GM12878 (cell line): ENCODE data around the gene CTNNA2. TPM values are rescaled to one million over a fixed set of nuclear protein-coding genes. Genes with fewer than 3 reads are reported as not detected.

Experiments
- ATAC-seq: fragments of 200-7000 bp; cut with Tn5 transposase; 3 replicates; pipeline ENCODE4 v1.9.1; 2020; ENCODE audit warnings: mild to moderate bottlenecking, moderate library complexity
- BruUV-seq: library from RNA; stranded (reverse); fragments of 400-500 nt; replicated peaks from 2 replicates; lab custom pipeline; 2021; lab: Mats Ljungman, UMichigan
- CTCF ChIA-PET: fragments of 300-600 bp; sonication (Branson Sonifier 250); formaldehyde crosslinking; extraction: SDS; loops from one replicate; lab custom pipeline; 2021; ENCODE audit warnings: inconsistent platforms; lab: Yijun Ruan, JAX
- POLR2A ChIA-PET: fragments of 350-600 bp; formaldehyde crosslinking; extraction: SDS; loops from one replicate; lab custom pipeline; 2021; ENCODE audit warnings: inconsistent platforms; lab: Charles Lee
- RAD21 ChIA-PET: fragments of 300-600 bp; sonication (Branson Sonifier 250); formaldehyde crosslinking; loops from one replicate; lab custom pipeline; 2023; ENCODE audit warnings: antibody characterized with exemption; ENCODE audit not compliant: unreplicated experiment; lab: Charles Lee
- SMC1A ChIA-PET: fragments of 300-600 bp; sonication (Branson Sonifier 250); formaldehyde crosslinking; loops from one replicate; lab custom pipeline; 2023; ENCODE audit not compliant: unreplicated experiment, uncharacterized antibody; lab: Charles Lee
- DNase-seq: peaks from one replicate; pipeline ENCODE4 v3.0.0-alpha.2; 2011; ENCODE audit warnings: low read depth, low spot score
- FAIRE-seq: peaks from 3 replicates; lab custom pipeline; 2011; peaks lifted over from hg19 to GRCh38; lab: Jason Lieb, UNC
- H2AFZ ChIP-seq: 2 replicates; pipeline ENCODE4 v1.6.0; 2011; ENCODE audit warnings: low read depth, low read length, control low read depth; ENCODE audit not compliant: control insufficient read depth
- H3K27ac ChIP-seq: 2 replicates; pipeline ENCODE4 v1.5.1; 2011; ENCODE audit warnings: control low read depth; ENCODE audit not compliant: control insufficient read depth, insufficient read depth
- H3K27me3 ChIP-seq, 2 experiments: replicated peaks in 1 of 2; 2 replicates each; pipeline versions ENCODE4 v1.6.0 to v1.6.1; 2011; ENCODE audit warnings: low read length in 1 of 2; ENCODE audit not compliant: control insufficient read depth in 2 of 2, insufficient read depth in 2 of 2
- H3K36me3 ChIP-seq, 2 experiments: 2 replicates each; pipeline ENCODE4 v1.5.1; 2011; ENCODE audit warnings: low read length in 1 of 2; ENCODE audit not compliant: control insufficient read depth in 2 of 2, insufficient read depth in 2 of 2
- H3K4me1 ChIP-seq: 2 replicates; pipeline ENCODE4 v1.6.1; 2011; ENCODE audit warnings: mild to moderate bottlenecking, low read length, moderate library complexity, mixed read lengths; ENCODE audit not compliant: control insufficient read depth, insufficient read depth
- H3K4me2 ChIP-seq: 2 replicates; pipeline ENCODE4 v1.6.0; 2011; ENCODE audit warnings: control low read depth; ENCODE audit not compliant: control insufficient read depth, insufficient read depth
- H3K4me3 ChIP-seq: fragments of 200-600 bp; sonication (generic); 2 replicates; pipeline ENCODE4 v1.5.1; 2016
- H3K79me2 ChIP-seq: 2 replicates; pipeline ENCODE4 v1.6.0; 2011; ENCODE audit warnings: low read length; ENCODE audit not compliant: control insufficient read depth, insufficient read depth
- H3K9ac ChIP-seq: 2 replicates; pipeline ENCODE4 v1.8.0; 2011; ENCODE audit warnings: low read length, control low read depth, mixed read lengths; ENCODE audit not compliant: control insufficient read depth, insufficient read depth
- H3K9me3 ChIP-seq: replicated peaks from 3 replicates; pipeline ENCODE4 v1.5.1; 2011; ENCODE audit warnings: mild to moderate bottlenecking, low read length; ENCODE audit not compliant: control insufficient read depth, insufficient read depth
- H4K20me1 ChIP-seq: 2 replicates; pipeline ENCODE4 v1.6.0; 2011; ENCODE audit not compliant: control insufficient read depth, insufficient read depth
- CREM ChIP-seq: IDR thresholded peaks from 2 replicates; pipeline ENCODE4 v1.6.1; 2014; ENCODE audit warnings: antibody characterized with exemption, low read depth
- JUND ChIP-seq: IDR thresholded peaks from 2 replicates; pipeline ENCODE4 v1.6.1; 2012; ENCODE audit warnings: low read depth, mild to moderate bottlenecking, low read length, improper control_type of control experiment, moderate library complexity
- MYB ChIP-seq: fragments of 150-350 bp; IDR thresholded peaks from 2 replicates; pipeline ENCODE4 v1.6.1; 2014; ENCODE audit warnings: mild to moderate bottlenecking, low read depth, low read length, borderline replicate concordance
- NFYA ChIP-seq: IDR thresholded peaks from 2 replicates; pipeline ENCODE4 v1.6.1; 2011; ENCODE audit warnings: low read depth, mild to moderate bottlenecking, low read length, improper control_type of control experiment, borderline replicate concordance
- PAX5 ChIP-seq: IDR thresholded peaks from 2 replicates; pipeline ENCODE4 v1.6.1; 2011; ENCODE audit warnings: low read depth, low read length, borderline replicate concordance
- RB1 ChIP-seq: fragments of 450-650 bp; formaldehyde crosslinking; IDR thresholded peaks from 2 replicates; pipeline ENCODE4 v1.6.1; 2017; ENCODE audit warnings: mild to moderate bottlenecking, borderline replicate concordance
- SPI1 ChIP-seq: IDR thresholded peaks from 2 replicates; pipeline ENCODE4 v1.6.1; 2011; ENCODE audit warnings: low read depth, mild to moderate bottlenecking, low read length, moderate library complexity, borderline replicate concordance; ENCODE audit not compliant: insufficient read depth
- ZNF274 ChIP-seq: IDR thresholded peaks from one replicate; pipeline ENCODE4 v1.8.0; 2011; ENCODE audit not compliant: insufficient read length, insufficient read depth
- WGBS: methylation state at CpG from one replicate; pipeline ENCODE4 v1.1.6; 2016; ENCODE audit warnings: low lambda C conversion rate; ENCODE audit not compliant: insufficient replicate concordance, insufficient coverage; ENCODE audit errors: missing lambda C conversion rate; 5-methylcytosine and 5-hydroxymethylcytosine counted together
- in situ Hi-C: fragments of 300-500 bp; cut with MboI; formaldehyde crosslinking; loops from 9 replicates; pipeline ENCODE4 v1.14.3; 2018; ENCODE audit warnings: mixed read lengths
- intact Hi-C: fragments of 100-400 bp; cut with micrococcal nuclease; formaldehyde crosslinking; loops from one replicate; pipeline ENCODE4 v1.14.2; 2022; ENCODE audit not compliant: unreplicated experiment
- polyA plus RNA-seq, 11 experiments: library from polyadenylated mRNA; depleted of rRNA in 4 of 11; unstranded in 6 of 11; stranded (reverse) in 5 of 11; fragments of >200 nt; fragmentation: Nextera tagmentation in 4 of 11; fragmentation: Illumina TruSeq in 1 of 11; extraction: Ambion mirVana in 4 of 11; extraction: Trizol in 1 of 11; gene quantifications; 1 replicate in 1 of 11; 2 replicates in 10 of 11; pipeline versions ENCODE4 v1.2.1 to v1.2.3, GENCODE V29; 2011 to 2016; ENCODE audit warnings: inconsistent platforms in 2 of 11, missing spikeins in 2 of 11, low read depth in 1 of 11
- total RNA-seq, 4 experiments: library from RNA; depleted of rRNA in 3 of 4; stranded (reverse); fragments of >200 nt in 3 of 4; fragmentation: Illumina TruSeq in 1 of 4; extraction: Trizol in 1 of 4; gene quantifications; 2 replicates each; pipeline versions ENCODE4 v1.2.1 to v1.2.3, GENCODE V29; 2013 to 2021
- TF ChIP-seq, protein P1 (sequence below): IDR thresholded peaks from 2 replicates; pipeline ENCODE4 v1.6.1; 2011; ENCODE audit warnings: mild to moderate bottlenecking, low read depth, low read length, moderate library complexity; ENCODE audit not compliant: insufficient replicate concordance

CTNNA2 gene
- total and polyA plus RNA-seq, 10 of the 15 experiments (the other 5 are each of a cell fraction or from before 2014, with no cell fraction given), result 2.4 to 36.2 (median 6.6) TPM

DNA sequence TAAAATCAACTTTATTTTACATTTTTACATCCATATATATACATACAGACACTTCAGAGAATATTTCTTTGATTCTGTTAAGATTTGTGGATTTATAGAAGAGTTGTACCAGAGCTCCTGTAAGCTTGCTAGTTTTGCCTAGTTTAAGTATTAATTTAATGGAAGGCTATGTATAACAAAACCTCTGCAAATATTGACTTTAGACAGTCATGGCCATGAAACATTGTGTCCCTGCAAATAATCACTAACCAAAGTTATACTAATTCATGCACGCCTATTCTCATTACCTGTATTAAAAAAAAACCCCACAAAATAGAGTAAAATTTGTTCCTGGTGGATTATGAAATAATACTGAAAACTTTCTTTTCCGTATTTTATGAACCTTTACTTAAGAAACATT lies 379.3 kb downstream of the CTNNA2 start:
- CTCF ChIA-PET, result no interaction called here
- no peak for TF ChIP-seq SPI1
- TF ChIP-seq MYB, result no peak
- TF ChIP-seq ZNF274, result no peak
- no peak for TF ChIP-seq JUND
- TF ChIP-seq CREM, result no peak
- no peak for TF ChIP-seq RB1
- no peak for TF ChIP-seq NFYA
- TF ChIP-seq PAX5, result no peak
- RAD21 ChIA-PET, result no interaction called here
- POLR2A ChIA-PET, result no interaction called here
- Histone ChIP-seq H3K4me1 (no peaks in the 10 kb centered on the region), H3K4me3 (no peak overlapping the region), H2AFZ (no peak overlapping the region), H3K79me2 (no peaks in the 10 kb centered on the region), H3K9me3 (no peaks in the 10 kb centered on the region), H3K9ac (no peak overlapping the region), H3K4me2 (no peak overlapping the region), H3K27me3 (no peaks in the 10 kb centered on the region), H3K27ac (no peak overlapping the region), H3K36me3 (no peaks in the 10 kb centered on the region), H4K20me1 (no peaks in the 10 kb centered on the region)
- no peak for DNase-seq
- in situ Hi-C loops, result no loop called here
- SMC1A ChIA-PET, result no interaction called here
- FAIRE-seq, result no peak
- WGBS, result 9% methylated on average over 2 of the region's 2 CpGs
- no TSS peak for BruUV-seq
- intact Hi-C loops, result no loop called here
- ATAC-seq, result no peak

GRCh38 chr2:79899196-79899595 lies 386.3 kb downstream of the CTNNA2 start:
- no peaks in the 10 kb centered on the region for H3K4me1 ChIP-seq
- no peaks in the 10 kb centered on the region for H3K27me3 ChIP-seq
- H3K36me3 ChIP-seq, result no peaks in the 10 kb centered on the region
- H3K4me3 ChIP-seq, result no peak overlapping the region
- no peaks in the 10 kb centered on the region for H4K20me1 ChIP-seq
- no peak overlapping the region for H2AFZ ChIP-seq
- ChIA-PET RAD21 (no interaction called here), SMC1A (interaction anchor here (0.6 to 1.6 kb wide), 2 partner anchors 664 to 1597 kb away, joined by 3 to 4 read pairs; no protein-coding TSS in a partner anchor), POLR2A (no interaction called here), CTCF (interaction anchor here (0.7 to 4.2 kb wide), 3 partner anchors 12 to 554 kb away, joined by 3 to 22 read pairs (median 3); no protein-coding TSS in a partner anchor)
- no peak overlapping the region for H3K27ac ChIP-seq
- no TSS peak for BruUV-seq
- FAIRE-seq (no peak), ATAC-seq (no peak), DNase-seq (no peak)
- 39% methylated on average over 4 of the region's 4 CpGs for WGBS
- H3K9ac ChIP-seq, result no peak overlapping the region
- intact Hi-C loops (no loop called here), in situ Hi-C loops (no loop called here)
- no peaks in the 10 kb centered on the region for H3K79me2 ChIP-seq
- TF ChIP-seq, protein P1, sequence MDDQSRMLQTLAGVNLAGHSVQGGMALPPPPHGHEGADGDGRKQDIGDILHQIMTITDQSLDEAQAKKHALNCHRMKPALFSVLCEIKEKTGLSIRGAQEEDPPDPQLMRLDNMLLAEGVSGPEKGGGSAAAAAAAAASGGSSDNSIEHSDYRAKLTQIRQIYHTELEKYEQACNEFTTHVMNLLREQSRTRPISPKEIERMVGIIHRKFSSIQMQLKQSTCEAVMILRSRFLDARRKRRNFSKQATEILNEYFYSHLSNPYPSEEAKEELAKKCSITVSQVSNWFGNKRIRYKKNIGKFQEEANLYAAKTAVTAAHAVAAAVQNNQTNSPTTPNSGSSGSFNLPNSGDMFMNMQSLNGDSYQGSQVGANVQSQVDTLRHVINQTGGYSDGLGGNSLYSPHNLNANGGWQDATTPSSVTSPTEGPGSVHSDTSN, result no peak
- H3K4me2 ChIP-seq, result no peak overlapping the region
- H3K9me3 ChIP-seq, result no peaks in the 10 kb centered on the region
